GM23338 (cell line): Measurements from ENCODE around the gene LIFR. TPM values are rescaled to one million over a fixed set of nuclear protein-coding genes. Genes with fewer than 3 reads are reported as not detected.

Experiments
- ATAC-seq: fragments of 200-7000 bp; cut with Tn5 transposase; 3 replicates; pipeline ENCODE4 v1.9.1; 2020
- DNase-seq: peaks from one replicate; pipeline ENCODE4 v3.0.0-alpha.2; 2015; ENCODE audit warnings: low spot score
- H2AFZ ChIP-seq: fragments of 200-600 bp; sonication (generic); 2 replicates; pipeline ENCODE4 v1.8.0; 2016; ENCODE audit warnings: antibody characterized with exemption, mild to moderate bottlenecking, moderate library complexity
- H3F3A ChIP-seq: fragments of 200-600 bp; sonication (generic); replicated peaks from 2 replicates; pipeline ENCODE4 v1.8.0; 2017; ENCODE audit warnings: antibody characterized with exemption, mixed run types, low read depth
- H3K27ac ChIP-seq: fragments of 200-600 bp; sonication (generic); 2 replicates; pipeline ENCODE4 v1.6.1; 2016; ENCODE audit warnings: low read depth
- H3K27me3 ChIP-seq: fragments of 200-600 bp; sonication (generic); 2 replicates; pipeline ENCODE4 v1.8.0; 2016; ENCODE audit warnings: mild to moderate bottlenecking, mixed run types, moderate library complexity; ENCODE audit not compliant: insufficient read depth
- H3K36me3 ChIP-seq: fragments of 200-600 bp; sonication (generic); 2 replicates; pipeline ENCODE4 v1.8.0; 2016; ENCODE audit warnings: mild to moderate bottlenecking; ENCODE audit not compliant: insufficient read depth
- H3K4me1 ChIP-seq: fragments of 200-600 bp; sonication (generic); 2 replicates; pipeline ENCODE4 v1.8.0; 2016; ENCODE audit warnings: mild to moderate bottlenecking, moderate library complexity; ENCODE audit not compliant: insufficient read depth
- H3K4me2 ChIP-seq: fragments of 200-600 bp; sonication (generic); 2 replicates; pipeline ENCODE4 v1.7.1; 2017; ENCODE audit warnings: mixed run types
- H3K4me3 ChIP-seq: fragments of 200-600 bp; sonication (generic); 2 replicates; pipeline ENCODE4 v1.6.1; 2016; ENCODE audit warnings: mixed run types
- H3K79me2 ChIP-seq: fragments of 200-600 bp; sonication (generic); replicated peaks from 2 replicates; pipeline ENCODE4 v1.8.0; 2017; ENCODE audit warnings: mild to moderate bottlenecking; ENCODE audit not compliant: insufficient read depth
- H3K9me2 ChIP-seq: fragments of 200-600 bp; sonication (generic); 2 replicates; pipeline ENCODE4 v1.8.0; 2017; ENCODE audit not compliant: insufficient read depth
- H4K20me1 ChIP-seq: fragments of 200-600 bp; sonication (generic); replicated peaks from 2 replicates; pipeline ENCODE4 v1.8.0; 2017; ENCODE audit warnings: mild to moderate bottlenecking; ENCODE audit not compliant: insufficient read depth
- H3K27ac Mint-ChIP-seq: 2 replicates; pipeline ENCODE4 v1.8.0; 2020; ENCODE audit warnings: inconsistent platforms, mild to moderate bottlenecking, moderate library complexity, mixed read lengths
- H3K27me3 Mint-ChIP-seq: 3 replicates; pipeline ENCODE4 v1.8.0; 2022; ENCODE audit warnings: low read depth, mild to moderate bottlenecking, moderate library complexity, mixed read lengths, inconsistent platforms; ENCODE audit not compliant: insufficient read depth, poor library complexity
- H3K36me3 Mint-ChIP-seq: 3 replicates; pipeline ENCODE4 v1.8.0; 2021; ENCODE audit warnings: low read depth, mild to moderate bottlenecking, inconsistent platforms, moderate library complexity, mixed read lengths
- H3K4me1 Mint-ChIP-seq: 3 replicates; pipeline ENCODE4 v1.8.0; 2020; ENCODE audit warnings: mild to moderate bottlenecking, inconsistent platforms, mixed read lengths
- H3K4me3 Mint-ChIP-seq: 3 replicates; pipeline ENCODE4 v1.8.0; 2021; ENCODE audit warnings: moderate library complexity, mild to moderate bottlenecking, inconsistent platforms, mixed read lengths
- H3K9me3 Mint-ChIP-seq: 3 replicates; pipeline ENCODE4 v1.8.0; 2020; ENCODE audit warnings: moderate library complexity, mild to moderate bottlenecking, inconsistent platforms, mixed read lengths
- CREB1 ChIP-seq: fragments of 250-450 bp; sonication (Bioruptor Pico); IDR thresholded peaks from 2 replicates; pipeline ENCODE4 v1.5.0; 2020; ENCODE audit warnings: low read depth, mild to moderate bottlenecking, moderate library complexity
- EZH2phosphoT487 ChIP-seq: fragments of 200-600 bp; sonication (generic); IDR thresholded peaks from one replicate; pipeline ENCODE4 v1.8.1; 2018; ENCODE audit warnings: antibody characterized with exemption; ENCODE audit not compliant: unreplicated experiment
- JUNB ChIP-seq: IDR thresholded peaks from one replicate; pipeline ENCODE4 v1.6.1; 2016; ENCODE audit warnings: antibody characterized with exemption; ENCODE audit not compliant: unreplicated experiment
- REST ChIP-seq: IDR thresholded peaks from one replicate; pipeline ENCODE4 v1.6.1; 2018; ENCODE audit warnings: antibody characterized with exemption; ENCODE audit not compliant: unreplicated experiment
- STAT1 ChIP-seq: IDR thresholded peaks from one replicate; pipeline ENCODE4 v1.6.1; 2016; ENCODE audit warnings: antibody characterized with exemption; ENCODE audit not compliant: unreplicated experiment
- ZNF331 ChIP-seq: fragments of 250-450 bp; sonication (Bioruptor Pico); IDR thresholded peaks from 2 replicates; pipeline ENCODE4 v1.5.0; 2020; ENCODE audit warnings: low read depth, mild to moderate bottlenecking, moderate library complexity
- ZNF462 ChIP-seq: fragments of 250-450 bp; sonication (Bioruptor Pico); IDR thresholded peaks from 2 replicates; pipeline ENCODE4 v1.5.0; 2020; ENCODE audit warnings: mild to moderate bottlenecking, moderate library complexity
- polyA plus RNA-seq: library from polyadenylated mRNA; unstranded; fragments of >200 nt; fragmentation: Nextera tagmentation; extraction: Ambion mirVana; gene quantifications from 2 replicates; pipeline ENCODE4 v1.2.1, GENCODE V29; 2016
- total RNA-seq: library from RNA; depleted of rRNA; stranded (reverse); fragments of >200 nt; shearing (Covaris generic); gene quantifications from 2 replicates; pipeline ENCODE4 v1.2.3, GENCODE V29; 2014
- TF ChIP-seq, protein P1 (sequence below): IDR thresholded peaks from 2 replicates; pipeline ENCODE4 v1.6.1; 2016; ENCODE audit warnings: antibody characterized with exemption
- TF ChIP-seq, protein P2 (sequence below), 2 experiments: fragments of 200-600 bp in 1 of 2; sonication (generic) in 1 of 2; conservative IDR thresholded peaks; 2 replicates each; pipeline versions ENCODE4 v1.5.1 to v1.6.1; 2016 to 2017; ENCODE audit warnings: antibody characterized with exemption in 2 of 2, low read depth in 2 of 2, mild to moderate bottlenecking in 2 of 2, moderate library complexity in 1 of 2

Gene LIFR
- total and polyA plus RNA-seq, 2 experiments from 2014 or later, result 11.0 to 25.2 TPM

- Histone ChIP-seq H3K27ac (no peak overlapping the region), H3K4me1 (no peaks in the 10 kb centered on the region), H3K79me2 (no peaks in the 10 kb centered on the region), H3K27me3 (no peaks in the 10 kb centered on the region), H2AFZ (no peak overlapping the region), H3K9me2 (no peaks in the 10 kb centered on the region), H3K4me2 (no peak overlapping the region), H3K36me3 (no peaks in the 10 kb centered on the region), H4K20me1 (no peaks in the 10 kb centered on the region), H3F3A (no peaks in the 10 kb centered on the region), H3K4me3 (no peak overlapping the region)
- DNase-seq (no peak), ATAC-seq (no peak)
- H3K9me3 Mint-ChIP-seq, result no peaks in the 10 kb centered on the region
- TF ChIP-seq ZNF331 (no peak), EZH2phosphoT487 (no peak), JUNB (no peak), CREB1 (CRISPR knock-in tag) (no peak), STAT1 (no peak)
- TF ChIP-seq, protein P1, sequence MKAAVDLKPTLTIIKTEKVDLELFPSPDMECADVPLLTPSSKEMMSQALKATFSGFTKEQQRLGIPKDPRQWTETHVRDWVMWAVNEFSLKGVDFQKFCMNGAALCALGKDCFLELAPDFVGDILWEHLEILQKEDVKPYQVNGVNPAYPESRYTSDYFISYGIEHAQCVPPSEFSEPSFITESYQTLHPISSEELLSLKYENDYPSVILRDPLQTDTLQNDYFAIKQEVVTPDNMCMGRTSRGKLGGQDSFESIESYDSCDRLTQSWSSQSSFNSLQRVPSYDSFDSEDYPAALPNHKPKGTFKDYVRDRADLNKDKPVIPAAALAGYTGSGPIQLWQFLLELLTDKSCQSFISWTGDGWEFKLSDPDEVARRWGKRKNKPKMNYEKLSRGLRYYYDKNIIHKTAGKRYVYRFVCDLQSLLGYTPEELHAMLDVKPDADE, result no peak
- TF ChIP-seq, protein P2, sequence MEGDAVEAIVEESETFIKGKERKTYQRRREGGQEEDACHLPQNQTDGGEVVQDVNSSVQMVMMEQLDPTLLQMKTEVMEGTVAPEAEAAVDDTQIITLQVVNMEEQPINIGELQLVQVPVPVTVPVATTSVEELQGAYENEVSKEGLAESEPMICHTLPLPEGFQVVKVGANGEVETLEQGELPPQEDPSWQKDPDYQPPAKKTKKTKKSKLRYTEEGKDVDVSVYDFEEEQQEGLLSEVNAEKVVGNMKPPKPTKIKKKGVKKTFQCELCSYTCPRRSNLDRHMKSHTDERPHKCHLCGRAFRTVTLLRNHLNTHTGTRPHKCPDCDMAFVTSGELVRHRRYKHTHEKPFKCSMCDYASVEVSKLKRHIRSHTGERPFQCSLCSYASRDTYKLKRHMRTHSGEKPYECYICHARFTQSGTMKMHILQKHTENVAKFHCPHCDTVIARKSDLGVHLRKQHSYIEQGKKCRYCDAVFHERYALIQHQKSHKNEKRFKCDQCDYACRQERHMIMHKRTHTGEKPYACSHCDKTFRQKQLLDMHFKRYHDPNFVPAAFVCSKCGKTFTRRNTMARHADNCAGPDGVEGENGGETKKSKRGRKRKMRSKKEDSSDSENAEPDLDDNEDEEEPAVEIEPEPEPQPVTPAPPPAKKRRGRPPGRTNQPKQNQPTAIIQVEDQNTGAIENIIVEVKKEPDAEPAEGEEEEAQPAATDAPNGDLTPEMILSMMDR (conservative IDR thresholded peaks at IDR 0.05; ENCODE audit: low read depth in 2 of 2), result peak in 1 of 2 experiments; percentile 38; a peak in 2 of 4 replicates
- no peak overlapping the region for H3K4me3 Mint-ChIP-seq
- no peaks in the 10 kb centered on the region for H3K27me3 Mint-ChIP-seq
- H3K4me1 Mint-ChIP-seq, result no peaks in the 10 kb centered on the region; the same call in 2 of the 3 replicates
- H3K27ac Mint-ChIP-seq, result no peak overlapping the region
- H3K36me3 Mint-ChIP-seq, result peaks cover 3% of the 10 kb centered on the region; the same call in 1 of the 3 replicates
These were observed 40.8 kb downstream of the LIFR start for GRCh38 chr5:38515646-38516045.

- H3K9me2 ChIP-seq, result no peaks in the 10 kb centered on the region
- H4K20me1 ChIP-seq, result no peaks in the 10 kb centered on the region
- 0 out of 2 replicates have a peak, but pooled peaks cover 3% of the 10 kb centered on the region for H3K36me3 ChIP-seq
- ATAC-seq (no peak), DNase-seq (no peak)
- no peaks in the 10 kb centered on the region for H3K27me3 Mint-ChIP-seq
- no peak overlapping the region for H3K27ac ChIP-seq
- no peaks in the 10 kb centered on the region for H3K27me3 ChIP-seq
- H3K9me3 Mint-ChIP-seq, result no peaks in the 10 kb centered on the region
- no peak overlapping the region for H2AFZ ChIP-seq
- no peak overlapping the region for H3K4me2 ChIP-seq
- H3K79me2 ChIP-seq, result no peaks in the 10 kb centered on the region
- H3K4me1 ChIP-seq, result no peaks in the 10 kb centered on the region
- H3K27ac Mint-ChIP-seq, result no peak overlapping the region
- peaks cover 3% of the 10 kb centered on the region; the same call in 1 of the 3 replicates for H3K36me3 Mint-ChIP-seq
- H3K4me3 Mint-ChIP-seq, result no peak overlapping the region
- H3K4me3 ChIP-seq, result no peak overlapping the region
- TF ChIP-seq CREB1 (CRISPR knock-in tag), result no peak
- no peak for TF ChIP-seq ZNF462 (CRISPR knock-in tag)
- TF ChIP-seq JUNB, result no peak
- TF ChIP-seq REST, result no peak
- no peaks in the 10 kb centered on the region; the same call in 2 of the 3 replicates for H3K4me1 Mint-ChIP-seq
- H3F3A ChIP-seq, result no peaks in the 10 kb centered on the region
These were observed 41.4 kb downstream of the LIFR start for GRCh38 chr5:38515092-38515491.
